B cell (primary cell): ENCODE measurements around the gene SF3B6. TPM values are rescaled to one million over a fixed set of nuclear protein-coding genes. Genes with fewer than 3 reads are reported as not detected.

Source experiments
- ATAC-seq: fragments of 200-7000 bp; cut with Tn5 transposase; one replicate; pipeline ENCODE4 v1.10.0; 2021; ENCODE audit warnings: low read depth, mild to moderate bottlenecking, moderate number of reproducible peaks, moderate library complexity
- CTCF ChIA-PET: fragments of 350-600 bp; sonication (Branson Sonifier 250); formaldehyde crosslinking; loops from one replicate; lab custom pipeline; 2021; ENCODE audit warnings: antibody characterized with exemption, inconsistent platforms; lab: Charles Lee
- POLR2A ChIA-PET: fragments of 350-600 bp; sonication (Branson Sonifier 250); formaldehyde crosslinking; loops from one replicate; lab custom pipeline; 2021; ENCODE audit warnings: antibody characterized with exemption; lab: Charles Lee
- DNase-seq: peaks from one replicate; pipeline ENCODE4 v3.0.0; 2013
- H2AFZ ChIP-seq: 2 replicates; pipeline ENCODE4 v1.6.1; 2012; ENCODE audit warnings: mild to moderate bottlenecking, low read depth, low read length; ENCODE audit not compliant: insufficient read depth, poor library complexity, severe bottlenecking
- H3K27ac ChIP-seq, 2 donors: 1 replicate in 1 of 2; 2 replicates in 1 of 2; pipeline ENCODE4 v1.5.1; 2012 to 2013; ENCODE audit warnings: low read length in 2 of 2, mild to moderate bottlenecking in 2 of 2, moderate library complexity in 1 of 2
- H3K27me3 ChIP-seq, 4 experiments: fragments of 200-600 bp in 1 of 4; sonication (generic) in 1 of 4; replicated peaks in 1 of 4; 1 replicate in 2 of 4; 2 replicates in 2 of 4; pipeline versions ENCODE4 v1.6.1 to v1.7.0; 2013 to 2016; ENCODE audit warnings: low read length in 3 of 4, mild to moderate bottlenecking in 2 of 4, mixed read lengths in 1 of 4, moderate library complexity in 1 of 4; ENCODE audit not compliant: insufficient read depth in 4 of 4, control insufficient read depth in 3 of 4; ENCODE audit errors: control extremely low read depth in 1 of 4
- H3K36me3 ChIP-seq, 2 experiments: replicated peaks in 1 of 2; 1 replicate in 1 of 2; 2 replicates in 1 of 2; pipeline versions ENCODE4 v1.6.1 to v1.7.1; 2013; ENCODE audit warnings: low read length in 1 of 2; ENCODE audit not compliant: insufficient read depth in 2 of 2, control insufficient read depth in 1 of 2; ENCODE audit errors: control extremely low read depth in 1 of 2, extremely low read depth in 1 of 2
- H3K4me1 ChIP-seq, 2 donors: fragments of 200-600 bp in 1 of 2; sonication (generic) in 1 of 2; 1 replicate in 1 of 2; 2 replicates in 1 of 2; pipeline versions ENCODE4 v1.5.1 to v1.6.1; 2013 to 2017; ENCODE audit warnings: low read length in 2 of 2; ENCODE audit not compliant: control insufficient read depth in 2 of 2, insufficient read depth in 2 of 2
- H3K4me2 ChIP-seq: replicated peaks from 2 replicates; pipeline ENCODE3; 2012; ENCODE audit warnings: mild to moderate bottlenecking, low read depth, low read length; ENCODE audit not compliant: poor library complexity, severe bottlenecking
- H3K4me3 ChIP-seq, 5 experiments: fragments of 200-600 bp in 1 of 5; sonication (generic) in 1 of 5; 1 replicate in 3 of 5; 2 replicates in 2 of 5; pipeline versions ENCODE4 v1.5.1 to v1.7.0; 2011 to 2016; ENCODE audit warnings: low read length in 4 of 5, mild to moderate bottlenecking in 4 of 5, low read depth in 2 of 5, control low read depth in 1 of 5, moderate library complexity in 1 of 5; ENCODE audit not compliant: insufficient read depth in 1 of 5; ENCODE audit errors: control extremely low read depth in 1 of 5, extremely low read depth in 1 of 5
- H3K79me2 ChIP-seq: fragments of 200-600 bp; sonication (generic); one replicate; pipeline ENCODE4 v1.6.0; 2016; ENCODE audit warnings: low read length; ENCODE audit not compliant: control insufficient read depth, insufficient read depth
- H3K9ac ChIP-seq: fragments of 200-600 bp; sonication (generic); 2 replicates; pipeline ENCODE4 v1.6.1; 2017; ENCODE audit warnings: mild to moderate bottlenecking, low read length, moderate library complexity
- H3K9me3 ChIP-seq, 3 donors: one replicate each; pipeline versions ENCODE4 v1.6.1 to v1.7.1; 2013; ENCODE audit warnings: low read length in 2 of 3; ENCODE audit not compliant: control insufficient read depth in 2 of 3, insufficient read depth in 1 of 3; ENCODE audit errors: control extremely low read depth in 1 of 3
- H4K20me1 ChIP-seq: 2 replicates; pipeline ENCODE4 v1.6.0; 2012; ENCODE audit warnings: mild to moderate bottlenecking, low read length; ENCODE audit not compliant: insufficient read depth, control insufficient read depth, poor library complexity, severe bottlenecking
- H3K27ac Mint-ChIP-seq: one replicate; pipeline ENCODE4 v1.8.0; 2021; ENCODE audit warnings: mixed read lengths
- H3K27me3 Mint-ChIP-seq: one replicate; pipeline ENCODE4 v1.8.0; 2021; ENCODE audit warnings: mixed read lengths
- H3K4me1 Mint-ChIP-seq: one replicate; pipeline ENCODE4 v1.8.0; 2021; ENCODE audit warnings: mixed read lengths
- H3K4me3 Mint-ChIP-seq: one replicate; pipeline ENCODE4 v1.8.0; 2021; ENCODE audit warnings: mixed read lengths
- H3K9me3 Mint-ChIP-seq: one replicate; pipeline ENCODE4 v1.8.0; 2022; ENCODE audit warnings: mixed read lengths; ENCODE audit not compliant: insufficient read depth
- EZH2 ChIP-seq: IDR thresholded peaks from 2 replicates; pipeline ENCODE4 v1.6.1; 2012; ENCODE audit warnings: borderline replicate concordance, low read depth, mild to moderate bottlenecking, moderate library complexity, low read length; ENCODE audit not compliant: insufficient read depth, poor library complexity, severe bottlenecking
- WGBS: methylation state at CpG from one replicate; pipeline ENCODE4 v1.1.5; 2013; ENCODE audit warnings: missing lambda C conversion rate; ENCODE audit not compliant: insufficient coverage; 5-methylcytosine and 5-hydroxymethylcytosine counted together
- intact Hi-C: fragments of 100-400 bp; cut with micrococcal nuclease; formaldehyde crosslinking; loops from one replicate; pipeline ENCODE4 v1.10.0; 2022
- polyA plus RNA-seq: library from polyadenylated mRNA; depleted of rRNA; stranded (reverse); fragments of >200 nt; gene quantifications from 2 replicates; pipeline ENCODE4 v1.2.3, GENCODE V29; 2012
- total RNA-seq, 2 donors: library from RNA; stranded (reverse); fragments of 120-200 nt in 1 of 2; gene quantifications; 1 replicate in 1 of 2; 2 replicates in 1 of 2; pipeline versions ENCODE4 v1.2.3 to v1.2.4, GENCODE V29; 2013 to 2022
- TF ChIP-seq, protein P1 (sequence below): fragments of 200-600 bp; IDR thresholded peaks from one replicate; pipeline ENCODE4 v1.8.0; 2022; ENCODE audit warnings: antibody characterized with exemption, mild to moderate bottlenecking

SF3B6 gene
- total and polyA plus RNA-seq, 2 donors (not counting 1 experiment from before 2014, with no cell fraction given) = 47.2 to 48.4 TPM

DNA sequence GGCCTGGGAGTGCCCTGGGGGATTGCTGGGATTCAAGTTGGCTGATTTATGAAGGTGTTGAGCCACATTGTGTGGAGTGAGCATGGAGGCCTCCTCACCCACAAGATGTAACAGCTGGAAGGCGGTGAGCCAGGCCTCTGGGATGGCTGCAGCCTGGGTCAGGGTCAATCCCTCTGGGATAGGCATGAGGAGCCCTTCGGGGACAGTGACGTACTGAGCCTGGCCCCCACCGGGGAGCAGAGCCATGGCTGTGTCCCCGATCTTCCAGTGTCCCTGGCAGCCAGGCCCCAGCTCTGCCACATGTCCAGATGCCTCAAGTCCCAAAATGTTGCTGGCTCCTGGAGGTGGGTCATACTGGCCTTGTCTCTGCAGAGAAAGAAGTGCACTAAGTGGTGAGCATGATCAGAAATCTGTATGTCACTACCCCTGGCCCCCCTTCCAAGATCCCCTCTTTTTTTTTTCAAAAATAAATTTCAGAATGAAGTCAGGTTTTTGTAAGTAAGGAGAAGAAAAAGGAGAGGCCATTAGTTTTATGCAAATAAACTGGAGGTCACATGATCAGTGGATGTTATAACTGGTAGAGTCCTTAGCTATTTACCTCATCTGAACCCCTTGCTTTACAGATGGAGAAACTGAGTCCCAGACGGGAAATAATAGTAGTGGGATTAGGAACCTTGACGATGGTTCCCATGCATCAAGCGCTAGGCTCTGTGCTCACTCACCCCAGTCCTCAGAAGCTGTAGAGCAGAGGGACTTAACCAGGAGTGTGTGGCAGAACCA lies 6.9 kb upstream of the SF3B6 start:
- DNase-seq = no peak
- H3K9ac ChIP-seq = peak overlapping the region; percentile 80
- peak overlapping the region in 3 of 5 experiments; percentile 68 to 84 (median 75) for H3K4me3 ChIP-seq
- no peak for ATAC-seq
- H3K9me3 Mint-ChIP-seq = no peaks in the 10 kb centered on the region
- peaks cover 12 to 20% of the 10 kb centered on the region in 2 donors for H3K4me1 ChIP-seq
- no peaks in the 10 kb centered on the region for H3K27me3 ChIP-seq
- H3K4me1 Mint-ChIP-seq = peaks cover 21% of the 10 kb centered on the region
- H3K4me3 Mint-ChIP-seq = peak overlapping the region; percentile 97
- intact Hi-C loops = no loop called here
- H2AFZ ChIP-seq = peak overlapping the region; percentile 98
- peak overlapping the region; percentile 95 for H3K4me2 ChIP-seq
- H3K36me3 ChIP-seq = peaks cover 0 to 13% of the 10 kb centered on the region in 2 experiments
- ChIA-PET POLR2A (interaction anchor here (1.1 to 1.7 kb wide), 2 partner anchors 157 to 259 kb away, joined by 3 to 22 read pairs; partner anchors contain the start of gene ATAD2B), CTCF (interaction anchor here (0.8 to 7.3 kb wide), 24 partner anchors 10 to 281 kb away, joined by 3 to 154 read pairs (median 6); partner anchors contain the start of genes ATAD2B, FAM228B, UBXN2A and WDCP)
- H3K27me3 Mint-ChIP-seq = no peaks in the 10 kb centered on the region
- H3K79me2 ChIP-seq = peaks cover 9% of the 10 kb centered on the region
- H4K20me1 ChIP-seq = no peaks in the 10 kb centered on the region
- H3K27ac Mint-ChIP-seq = peak overlapping the region; percentile 95
- TF ChIP-seq, protein P1, sequence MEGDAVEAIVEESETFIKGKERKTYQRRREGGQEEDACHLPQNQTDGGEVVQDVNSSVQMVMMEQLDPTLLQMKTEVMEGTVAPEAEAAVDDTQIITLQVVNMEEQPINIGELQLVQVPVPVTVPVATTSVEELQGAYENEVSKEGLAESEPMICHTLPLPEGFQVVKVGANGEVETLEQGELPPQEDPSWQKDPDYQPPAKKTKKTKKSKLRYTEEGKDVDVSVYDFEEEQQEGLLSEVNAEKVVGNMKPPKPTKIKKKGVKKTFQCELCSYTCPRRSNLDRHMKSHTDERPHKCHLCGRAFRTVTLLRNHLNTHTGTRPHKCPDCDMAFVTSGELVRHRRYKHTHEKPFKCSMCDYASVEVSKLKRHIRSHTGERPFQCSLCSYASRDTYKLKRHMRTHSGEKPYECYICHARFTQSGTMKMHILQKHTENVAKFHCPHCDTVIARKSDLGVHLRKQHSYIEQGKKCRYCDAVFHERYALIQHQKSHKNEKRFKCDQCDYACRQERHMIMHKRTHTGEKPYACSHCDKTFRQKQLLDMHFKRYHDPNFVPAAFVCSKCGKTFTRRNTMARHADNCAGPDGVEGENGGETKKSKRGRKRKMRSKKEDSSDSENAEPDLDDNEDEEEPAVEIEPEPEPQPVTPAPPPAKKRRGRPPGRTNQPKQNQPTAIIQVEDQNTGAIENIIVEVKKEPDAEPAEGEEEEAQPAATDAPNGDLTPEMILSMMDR = no peak
- TF ChIP-seq EZH2 = no peak
- peak overlapping the region; percentile 58 to 69 for H3K27ac ChIP-seq
- 95% methylated on average over 7 of the region's 8 CpGs for WGBS
- H3K9me3 ChIP-seq = no peaks in the 10 kb centered on the region

DNA sequence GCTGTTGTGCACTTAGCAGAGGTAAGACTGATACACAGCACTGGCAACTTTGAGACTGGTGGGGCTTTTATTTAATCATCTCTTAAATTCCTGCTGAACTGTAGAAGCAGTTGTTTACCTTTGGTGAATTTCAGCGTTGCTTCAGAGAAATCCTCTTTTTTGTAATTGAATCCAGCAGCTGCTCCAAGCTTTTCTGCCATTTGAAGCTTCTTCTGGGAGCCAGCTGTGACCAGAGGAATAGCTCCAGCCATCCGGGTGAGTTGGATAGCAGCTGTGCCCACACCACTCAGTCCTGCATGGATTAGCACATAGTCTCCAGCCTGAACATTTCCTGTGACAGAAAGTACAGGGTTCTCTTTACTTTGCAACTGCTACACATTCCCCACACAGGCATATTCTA lies 4.6 kb upstream of the SF3B6 start:
- Mint-ChIP-seq H3K9me3 (no peaks in the 10 kb centered on the region), H3K27ac (no peak overlapping the region), H3K4me3 (no peak overlapping the region), H3K4me1 (peaks cover 34% of the 10 kb centered on the region), H3K27me3 (no peaks in the 10 kb centered on the region)
- Histone ChIP-seq H3K4me3 (no peak overlapping the region), H3K36me3 (peaks cover 0 to 12% of the 10 kb centered on the region in 2 experiments), H3K9me3 (no peaks in the 10 kb centered on the region), H3K27ac (no peak overlapping the region), H3K27me3 (no peaks in the 10 kb centered on the region), H2AFZ (no peak overlapping the region), H3K79me2 (peaks cover 11% of the 10 kb centered on the region), H4K20me1 (no peaks in the 10 kb centered on the region), H3K9ac (no peak overlapping the region), H3K4me2 (no peak overlapping the region), H3K4me1 (peaks cover 20 to 31% of the 10 kb centered on the region in 2 donors)
- POLR2A ChIA-PET = no interaction called here
- TF ChIP-seq EZH2 = no peak
- TF ChIP-seq, protein P1 = no peak
- no peak for ATAC-seq
- no peak for DNase-seq
- CTCF ChIA-PET = interaction anchor here (1.2 to 1.3 kb wide), 2 partner anchors 215 to 254 kb away, joined by 3 to 4 read pairs; no protein-coding TSS in a partner anchor
- intact Hi-C loops = no loop called here
- WGBS = 94% methylated on average over 2 of the region's 2 CpGs
